CD14-positive monocyte (primary cell): ENCODE measurements around the gene GBX1. TPM values are rescaled to one million over a fixed set of nuclear protein-coding genes. Genes with fewer than 3 reads are reported as not detected.

Experiments used
- DNase-seq, 3 donors: peaks; one replicate each; pipeline ENCODE4 v3.0.0-alpha.2; 2011 to 2022
- H2AFZ ChIP-seq: 2 replicates; pipeline ENCODE4 v1.6.0; 2012; ENCODE audit warnings: mild to moderate bottlenecking, low read depth, low read length, inconsistent platforms; ENCODE audit not compliant: insufficient read depth, poor library complexity, severe bottlenecking
- H3K27ac ChIP-seq, 2 donors: 1 replicate in 1 of 2; 2 replicates in 1 of 2; pipeline ENCODE4 v1.5.1; 2012 to 2013; ENCODE audit warnings: low read length in 2 of 2, control low read depth in 1 of 2, inconsistent platforms in 1 of 2, low read depth in 1 of 2, mild to moderate bottlenecking in 1 of 2
- H3K27me3 ChIP-seq, 2 donors: one replicate each; pipeline versions ENCODE4 v1.6.0 to v1.6.1; 2011 to 2013; ENCODE audit warnings: low read length in 2 of 2; ENCODE audit not compliant: control insufficient read depth in 2 of 2, insufficient read depth in 2 of 2
- H3K36me3 ChIP-seq, 2 donors: replicated peaks in 1 of 2; 1 replicate in 1 of 2; 2 replicates in 1 of 2; pipeline versions ENCODE4 v1.5.1 to v1.6.1; 2012 to 2013; ENCODE audit warnings: low read length in 2 of 2, control low read depth in 1 of 2, inconsistent platforms in 1 of 2, mild to moderate bottlenecking in 1 of 2; ENCODE audit not compliant: insufficient read depth in 2 of 2, control insufficient read depth in 1 of 2
- H3K4me1 ChIP-seq, 2 donors: 1 replicate in 1 of 2; 2 replicates in 1 of 2; pipeline versions ENCODE4 v1.5.1 to v1.6.1; 2012 to 2013; ENCODE audit warnings: low read length in 2 of 2, control low read depth in 1 of 2, inconsistent platforms in 1 of 2, mild to moderate bottlenecking in 1 of 2, moderate library complexity in 1 of 2; ENCODE audit not compliant: insufficient read depth in 2 of 2, control insufficient read depth in 1 of 2
- H3K4me2 ChIP-seq: replicated peaks from 2 replicates; pipeline ENCODE3; 2012; ENCODE audit warnings: low read length, moderate library complexity, mild to moderate bottlenecking; ENCODE audit not compliant: poor library complexity, severe bottlenecking; ENCODE audit errors: extremely low read depth
- H3K4me3 ChIP-seq, 3 experiments: fragments of 200-600 bp in 1 of 3; sonication (generic) in 1 of 3; replicated peaks in 1 of 3; 1 replicate in 2 of 3; 2 replicates in 1 of 3; pipeline ENCODE4 v1.5.1; 2011 to 2013; ENCODE audit warnings: low read length in 3 of 3, mild to moderate bottlenecking in 3 of 3, control low read depth in 2 of 3, low read depth in 2 of 3, inconsistent platforms in 1 of 3, moderate library complexity in 1 of 3
- H3K79me2 ChIP-seq: 2 replicates; pipeline ENCODE4 v1.6.0; 2012; ENCODE audit warnings: mild to moderate bottlenecking, control low read depth, inconsistent platforms, low read length, moderate library complexity; ENCODE audit not compliant: insufficient read depth
- H3K9ac ChIP-seq: 2 replicates; pipeline ENCODE4 v1.6.0; 2017; ENCODE audit warnings: low read length, mild to moderate bottlenecking; ENCODE audit not compliant: insufficient read depth, poor library complexity, severe bottlenecking
- H3K9me3 ChIP-seq, 2 donors: replicated peaks in 1 of 2; 1 replicate in 1 of 2; 2 replicates in 1 of 2; pipeline versions ENCODE4 v1.5.1 to v1.6.1; 2012 to 2013; ENCODE audit warnings: low read length in 2 of 2, control low read depth in 1 of 2; ENCODE audit not compliant: control insufficient read depth in 1 of 2, insufficient read depth in 1 of 2
- H4K20me1 ChIP-seq: 2 replicates; pipeline ENCODE4 v1.6.0; 2012; ENCODE audit warnings: mild to moderate bottlenecking, low read length, control low read depth, moderate library complexity; ENCODE audit not compliant: insufficient read depth
- H3K27ac Mint-ChIP-seq, 7 donors: one replicate each; pipeline ENCODE4 v1.8.0; 2020; ENCODE audit warnings: mild to moderate bottlenecking in 7 of 7, mixed read lengths in 7 of 7, moderate library complexity in 6 of 7, inconsistent platforms in 2 of 7
- H3K27me3 Mint-ChIP-seq, 3 donors: one replicate each; pipeline ENCODE4 v1.8.0; 2021 to 2022; ENCODE audit warnings: low read depth in 3 of 3, mild to moderate bottlenecking in 3 of 3, mixed read lengths in 3 of 3, moderate library complexity in 3 of 3, inconsistent platforms in 1 of 3
- H3K36me3 Mint-ChIP-seq, 2 donors: one replicate each; pipeline ENCODE4 v1.8.0; 2020; ENCODE audit warnings: mixed read lengths in 2 of 2, inconsistent platforms in 1 of 2, mild to moderate bottlenecking in 1 of 2
- H3K4me1 Mint-ChIP-seq: one replicate; pipeline ENCODE4 v1.8.0; 2020; ENCODE audit warnings: mild to moderate bottlenecking, mixed read lengths
- H3K4me3 Mint-ChIP-seq, 2 donors: one replicate each; pipeline ENCODE4 v1.8.0; 2020; ENCODE audit warnings: mild to moderate bottlenecking in 2 of 2, mixed read lengths in 2 of 2, moderate library complexity in 1 of 2
- H3K9me3 Mint-ChIP-seq, 7 donors: one replicate each; pipeline ENCODE4 v1.8.0; 2020 to 2022; ENCODE audit warnings: mixed read lengths in 7 of 7, mild to moderate bottlenecking in 6 of 7, moderate library complexity in 6 of 7, inconsistent platforms in 2 of 7
- WGBS: methylation state at CpG from one replicate; pipeline ENCODE4 v1.1.5; 2013; ENCODE audit warnings: missing lambda C conversion rate; ENCODE audit not compliant: insufficient coverage; 5-methylcytosine and 5-hydroxymethylcytosine counted together
- intact Hi-C, 2 donors: fragments of 100-400 bp; cut with micrococcal nuclease; formaldehyde crosslinking; loops; one replicate each; pipeline versions ENCODE4 v1.15.0 to v1.15.1; 2023
- polyA plus RNA-seq, 3 donors: library from polyadenylated mRNA; depleted of rRNA in 1 of 3; unstranded in 2 of 3; stranded (reverse) in 1 of 3; fragments of 300-500 nt in 2 of 3; fragments of >200 nt in 1 of 3; fragmentation: Illumina TruSeq in 2 of 3; gene quantifications; 1 replicate in 2 of 3; 2 replicates in 1 of 3; pipeline ENCODE4 v1.2.3, GENCODE V29; 2012 to 2021
- TF ChIP-seq, protein P1 (sequence below): fragments of 200-600 bp; IDR thresholded peaks from one replicate; pipeline ENCODE4 v1.8.0; 2022; ENCODE audit warnings: antibody characterized with exemption, mild to moderate bottlenecking

GBX1 gene
- polyA plus RNA-seq, 3 donors = not detected

DNA sequence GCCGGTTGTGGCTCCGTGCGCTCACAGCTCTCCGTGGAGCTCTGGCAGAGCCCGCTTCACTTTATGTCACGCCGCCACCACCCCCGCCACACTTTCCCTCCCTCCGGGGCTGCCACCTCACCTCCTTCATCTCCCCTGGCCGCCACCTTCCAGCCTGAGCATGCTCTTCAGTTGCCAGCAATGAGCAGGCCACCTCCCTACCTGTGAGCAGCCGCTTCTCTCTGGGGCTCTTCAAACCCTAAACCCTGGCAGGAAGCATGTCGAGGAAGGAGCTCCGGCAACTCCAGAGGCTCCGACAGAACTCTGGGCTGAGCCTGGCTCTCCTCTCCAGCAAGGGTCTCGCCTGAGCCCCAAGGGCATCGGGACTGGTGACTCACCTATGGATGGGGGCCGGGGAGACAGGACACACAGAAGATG, 36.7 kb downstream of the GBX1 start:
- DNase-seq = no peak
- H3K27ac ChIP-seq = no peak overlapping the region
- no peaks in the 10 kb centered on the region for H3K27me3 ChIP-seq
- Mint-ChIP-seq H3K36me3 (peaks cover 60 to 71% of the 10 kb centered on the region in 2 donors), H3K4me1 (no peaks in the 10 kb centered on the region), H3K27ac (no peak overlapping the region), H3K27me3 (peaks cover 0 to 3% (median 0%) of the 10 kb centered on the region in 3 donors), H3K4me3 (no peak overlapping the region), H3K9me3 (no peaks in the 10 kb centered on the region)
- no peaks in the 10 kb centered on the region for H3K4me1 ChIP-seq
- no peaks in the 10 kb centered on the region for H3K9me3 ChIP-seq
- WGBS = 98% methylated on average over 15 of the region's 17 CpGs
- H3K4me3 ChIP-seq = no peak overlapping the region
- H3K36me3 ChIP-seq = peaks cover 46 to 88% of the 10 kb centered on the region in 2 donors
- H3K79me2 ChIP-seq = no peaks in the 10 kb centered on the region
- no peak overlapping the region for H3K9ac ChIP-seq
- no peak overlapping the region for H2AFZ ChIP-seq
- peaks cover 37% of the 10 kb centered on the region for H4K20me1 ChIP-seq
- H3K4me2 ChIP-seq = no peak overlapping the region
- TF ChIP-seq, protein P1, sequence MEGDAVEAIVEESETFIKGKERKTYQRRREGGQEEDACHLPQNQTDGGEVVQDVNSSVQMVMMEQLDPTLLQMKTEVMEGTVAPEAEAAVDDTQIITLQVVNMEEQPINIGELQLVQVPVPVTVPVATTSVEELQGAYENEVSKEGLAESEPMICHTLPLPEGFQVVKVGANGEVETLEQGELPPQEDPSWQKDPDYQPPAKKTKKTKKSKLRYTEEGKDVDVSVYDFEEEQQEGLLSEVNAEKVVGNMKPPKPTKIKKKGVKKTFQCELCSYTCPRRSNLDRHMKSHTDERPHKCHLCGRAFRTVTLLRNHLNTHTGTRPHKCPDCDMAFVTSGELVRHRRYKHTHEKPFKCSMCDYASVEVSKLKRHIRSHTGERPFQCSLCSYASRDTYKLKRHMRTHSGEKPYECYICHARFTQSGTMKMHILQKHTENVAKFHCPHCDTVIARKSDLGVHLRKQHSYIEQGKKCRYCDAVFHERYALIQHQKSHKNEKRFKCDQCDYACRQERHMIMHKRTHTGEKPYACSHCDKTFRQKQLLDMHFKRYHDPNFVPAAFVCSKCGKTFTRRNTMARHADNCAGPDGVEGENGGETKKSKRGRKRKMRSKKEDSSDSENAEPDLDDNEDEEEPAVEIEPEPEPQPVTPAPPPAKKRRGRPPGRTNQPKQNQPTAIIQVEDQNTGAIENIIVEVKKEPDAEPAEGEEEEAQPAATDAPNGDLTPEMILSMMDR = no peak
- intact Hi-C loops = no loop called here

DNA sequence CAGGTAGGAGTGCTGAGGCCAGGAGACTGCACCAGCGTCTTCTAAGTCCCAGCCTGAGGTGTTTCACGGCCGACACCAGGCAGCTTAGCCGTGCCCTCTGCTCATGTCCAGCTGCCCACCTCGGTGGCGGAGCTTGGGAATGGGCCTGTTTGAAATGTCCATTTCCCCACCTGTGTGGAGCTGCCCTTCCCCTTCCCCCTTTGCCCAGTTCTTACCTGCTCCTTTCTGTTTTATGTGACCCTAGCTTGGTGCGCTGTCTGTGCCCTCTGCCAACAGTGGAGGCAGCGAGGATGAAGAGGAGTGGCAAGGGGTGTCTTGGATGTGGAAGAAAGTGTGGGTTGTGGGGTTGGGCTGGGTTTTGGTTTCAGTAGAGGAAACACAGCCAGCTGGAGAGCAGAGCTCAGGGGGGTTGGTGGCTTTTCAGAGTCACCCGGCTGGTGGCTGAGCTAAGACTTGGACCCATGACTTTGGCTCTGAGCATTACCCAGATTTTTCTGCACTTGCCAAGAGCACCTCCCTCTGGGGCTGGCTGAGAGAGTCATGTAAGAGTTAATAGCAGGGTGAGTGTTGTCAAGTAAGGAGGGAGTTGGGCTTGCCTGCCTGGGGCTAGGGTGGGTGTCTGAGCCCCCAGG, 37.4 kb downstream of the GBX1 start:
- H3K4me3 ChIP-seq = no peak overlapping the region
- Mint-ChIP-seq H3K4me1 (no peaks in the 10 kb centered on the region), H3K36me3 (peaks cover 54 to 70% of the 10 kb centered on the region in 2 donors), H3K27me3 (peaks cover 0 to 8% (median 2%) of the 10 kb centered on the region in 3 donors), H3K27ac (peak overlapping the region in 1 of 7 donors; percentile 53), H3K4me3 (no peak overlapping the region), H3K9me3 (no peaks in the 10 kb centered on the region)
- TF ChIP-seq, protein P1 = no peak
- WGBS = 98% methylated on average over 6 of the region's 9 CpGs
- H3K4me2 ChIP-seq = no peak overlapping the region
- H3K9ac ChIP-seq = no peak overlapping the region
- H2AFZ ChIP-seq = no peak overlapping the region
- H3K27ac ChIP-seq = no peak overlapping the region
- intact Hi-C loops = no loop called here
- no peaks in the 10 kb centered on the region for H3K4me1 ChIP-seq
- peaks cover 43 to 87% of the 10 kb centered on the region in 2 donors for H3K36me3 ChIP-seq
- no peaks in the 10 kb centered on the region for H3K27me3 ChIP-seq
- no peaks in the 10 kb centered on the region for H3K9me3 ChIP-seq
- no peak for DNase-seq
- H3K79me2 ChIP-seq = no peaks in the 10 kb centered on the region
- peaks cover 40% of the 10 kb centered on the region for H4K20me1 ChIP-seq
